H1 (cell line): ENCODE measurements around the gene DNAJB8. TPM values are rescaled to one million over a fixed set of nuclear protein-coding genes. Genes with fewer than 3 reads are reported as not detected.

Experiments used
- CTCF ChIA-PET: fragments of 300-600 bp; sonication (Branson Sonifier 250); formaldehyde crosslinking; loops from one replicate; lab custom pipeline; 2021; ENCODE audit not compliant: partially characterized antibody; lab: Charles Lee
- POLR2A ChIA-PET: fragments of 300-600 bp; sonication (Branson Sonifier 250); formaldehyde crosslinking; loops from one replicate; lab custom pipeline; 2021; ENCODE audit warnings: inconsistent platforms; ENCODE audit not compliant: partially characterized antibody; lab: Charles Lee
- DNase-seq, 2 experiments: peaks; one replicate each; pipeline versions ENCODE4 v3.0.0 to v3.0.0-alpha.2; 2010 to 2022; ENCODE audit warnings: low spot score in 2 of 2, low read depth in 1 of 2, mixed read lengths in 1 of 2
- FAIRE-seq: peaks from 2 replicates; lab custom pipeline; 2011; peaks lifted over from hg19 to GRCh38; lab: Jason Lieb, UNC
- H2AFZ ChIP-seq: 2 replicates; pipeline ENCODE4 v1.8.1; 2012; ENCODE audit warnings: low read length, inconsistent platforms
- H2AK5ac ChIP-seq: 2 replicates; pipeline ENCODE4 v1.6.1; 2013; ENCODE audit warnings: low read depth, low read length
- H2BK120ac ChIP-seq: replicated peaks from 2 replicates; pipeline ENCODE3; 2013; ENCODE audit warnings: low read depth, low read length, inconsistent platforms
- H2BK12ac ChIP-seq: 2 replicates; pipeline ENCODE4 v1.6.1; 2013; ENCODE audit warnings: low read depth, low read length
- H2BK15ac ChIP-seq: 2 replicates; pipeline ENCODE4 v1.6.1; 2013; ENCODE audit warnings: low read length
- H2BK20ac ChIP-seq: 2 replicates; pipeline ENCODE4 v1.6.1; 2013; ENCODE audit warnings: low read length
- H2BK5ac ChIP-seq: 2 replicates; pipeline ENCODE4 v1.6.1; 2013; ENCODE audit warnings: low read depth, low read length
- H3K14ac ChIP-seq: 2 replicates; pipeline ENCODE4 v1.6.1; 2013; ENCODE audit warnings: inconsistent platforms; ENCODE audit not compliant: insufficient read length
- H3K18ac ChIP-seq: 2 replicates; pipeline ENCODE4 v1.6.1; 2013; ENCODE audit warnings: low read length; ENCODE audit errors: extremely low read depth
- H3K23ac ChIP-seq: 2 replicates; pipeline ENCODE4 v1.6.1; 2013; ENCODE audit warnings: inconsistent platforms; ENCODE audit not compliant: insufficient read length
- H3K23me2 ChIP-seq: 2 replicates; pipeline ENCODE4 v1.6.1; 2013; ENCODE audit warnings: low read depth, low read length
- H3K27ac ChIP-seq: 2 replicates; pipeline ENCODE4 v1.6.1; 2011; ENCODE audit warnings: low read depth, low read length, inconsistent platforms
- H3K27me3 ChIP-seq, 4 experiments: replicated peaks in 1 of 4; 1 replicate in 1 of 4; 2 replicates in 3 of 4; pipeline versions ENCODE4 v1.6.1 to v1.8.1; 2011 to 2013; ENCODE audit warnings: low read length in 3 of 4, mild to moderate bottlenecking in 3 of 4, inconsistent platforms in 2 of 4, mixed read lengths in 2 of 4, moderate library complexity in 1 of 4; ENCODE audit not compliant: control insufficient read depth in 3 of 4, insufficient read depth in 3 of 4; ENCODE audit errors: extremely low read depth in 1 of 4
- H3K36me3 ChIP-seq, 4 experiments: 2 replicates each; pipeline versions ENCODE4 v1.6.1 to v1.8.1; 2011 to 2013; ENCODE audit warnings: mild to moderate bottlenecking in 4 of 4, low read length in 3 of 4, moderate library complexity in 2 of 4, control low read depth in 1 of 4, inconsistent platforms in 1 of 4; ENCODE audit not compliant: insufficient read depth in 4 of 4, control insufficient read depth in 2 of 4
- H3K4ac ChIP-seq: replicated peaks from 2 replicates; pipeline ENCODE3; 2013; ENCODE audit warnings: low read length, low read depth, mixed read lengths, inconsistent platforms; ENCODE audit not compliant: insufficient read length
- H3K4me1 ChIP-seq, 4 experiments: replicated peaks in 1 of 4; 1 replicate in 1 of 4; 2 replicates in 3 of 4; pipeline versions ENCODE4 v1.6.1 to v1.8.1; 2011 to 2013; ENCODE audit warnings: low read length in 3 of 4, inconsistent platforms in 2 of 4, mixed read lengths in 1 of 4; ENCODE audit not compliant: insufficient read depth in 4 of 4, control insufficient read depth in 3 of 4
- H3K4me2 ChIP-seq, 2 experiments: 2 replicates each; pipeline versions ENCODE4 v1.6.1 to v1.8.1; 2011 to 2013; ENCODE audit warnings: low read depth in 2 of 2, low read length in 2 of 2, control low read depth in 1 of 2, inconsistent platforms in 1 of 2, mild to moderate bottlenecking in 1 of 2; ENCODE audit not compliant: insufficient read depth in 1 of 2
- H3K4me3 ChIP-seq, 4 experiments: fragments of 200-600, 300-600 bp in 1 of 4; sonication (generic), shearing (Covaris generic), sonication (Bioruptor Twin) in 1 of 4; 2 replicates each; pipeline versions ENCODE4 v1.5.1 to v1.8.1; 2011 to 2016; ENCODE audit warnings: low read length in 4 of 4, low read depth in 3 of 4, control low read depth in 2 of 4, inconsistent platforms in 2 of 4, mild to moderate bottlenecking in 2 of 4, mixed read lengths in 1 of 4, moderate library complexity in 1 of 4; ENCODE audit not compliant: insufficient read depth in 2 of 4; ENCODE audit errors: extremely low read depth in 1 of 4
- H3K56ac ChIP-seq: replicated peaks from 2 replicates; pipeline ENCODE3; 2013; ENCODE audit warnings: low read depth, mild to moderate bottlenecking, mixed read lengths, low read length, inconsistent platforms; ENCODE audit not compliant: insufficient read length
- H3K79me1 ChIP-seq: 2 replicates; pipeline ENCODE4 v1.6.1; 2013; ENCODE audit warnings: low read depth, low read length, control low read depth
- H3K79me2 ChIP-seq, 2 experiments: 2 replicates each; pipeline versions ENCODE4 v1.6.1 to v1.8.1; 2012 to 2013; ENCODE audit warnings: low read length in 2 of 2, mild to moderate bottlenecking in 2 of 2, inconsistent platforms in 1 of 2; ENCODE audit not compliant: insufficient read depth in 2 of 2, control insufficient read depth in 1 of 2
- H3K9ac ChIP-seq, 4 experiments: replicated peaks in 1 of 4; 1 replicate in 1 of 4; 2 replicates in 3 of 4; pipeline versions ENCODE4 v1.6.1 to v1.8.1; 2011 to 2013; ENCODE audit warnings: low read depth in 3 of 4, low read length in 3 of 4, control low read depth in 2 of 4, mild to moderate bottlenecking in 2 of 4, moderate library complexity in 2 of 4, inconsistent platforms in 1 of 4; ENCODE audit errors: extremely low read depth in 1 of 4
- H3K9me3 ChIP-seq, 2 experiments: 2 replicates each; pipeline versions ENCODE4 v1.6.1 to v1.8.1; 2012 to 2013; ENCODE audit warnings: mild to moderate bottlenecking in 2 of 2, moderate library complexity in 2 of 2, control low read depth in 1 of 2, inconsistent platforms in 1 of 2, low read depth in 1 of 2, low read length in 1 of 2, mixed read lengths in 1 of 2; ENCODE audit not compliant: insufficient read depth in 2 of 2
- H4K20me1 ChIP-seq, 2 experiments: replicated peaks in 1 of 2; 2 replicates each; pipeline versions ENCODE3 to v1.8.1; 2011 to 2013; ENCODE audit warnings: inconsistent platforms in 2 of 2, low read length in 2 of 2, mild to moderate bottlenecking in 1 of 2; ENCODE audit not compliant: insufficient read depth in 2 of 2, control insufficient read depth in 1 of 2
- H4K5ac ChIP-seq: 2 replicates; pipeline ENCODE4 v1.6.1; 2013; ENCODE audit warnings: low read length, low read depth, mixed read lengths, inconsistent platforms; ENCODE audit not compliant: insufficient read length
- H4K8ac ChIP-seq: 2 replicates; pipeline ENCODE4 v1.8.0; 2013; ENCODE audit warnings: mild to moderate bottlenecking, moderate library complexity, low read length, inconsistent platforms; ENCODE audit not compliant: insufficient read depth; ENCODE audit errors: extremely low read depth
- H4K91ac ChIP-seq: replicated peaks from 2 replicates; pipeline ENCODE3; 2013; ENCODE audit warnings: low read length, mixed read lengths, inconsistent platforms; ENCODE audit not compliant: insufficient read length
- FOSL1 ChIP-seq: IDR thresholded peaks from 2 replicates; pipeline ENCODE4 v1.6.1; 2011; ENCODE audit warnings: mild to moderate bottlenecking, low read depth, low read length, moderate library complexity; ENCODE audit not compliant: insufficient read depth
- TEAD4 ChIP-seq: IDR thresholded peaks from 2 replicates; pipeline ENCODE4 v1.6.1; 2012; ENCODE audit warnings: low read depth, low read length, inconsistent platforms, mixed read lengths
- WGBS, 2 experiments: shearing (Covaris generic) in 1 of 2; methylation state at CpG; one replicate each; pipeline versions ENCODE4 v1.1.6 to v1.1.7; 2013 to 2015; ENCODE audit warnings: low lambda C conversion rate in 2 of 2, mixed read lengths in 2 of 2, inconsistent platforms in 1 of 2, low coverage in 1 of 2, missing lambda C conversion rate in 1 of 2; ENCODE audit not compliant: insufficient replicate concordance in 2 of 2, insufficient coverage in 1 of 2, insufficient read length in 1 of 2; ENCODE audit errors: extremely low coverage in 1 of 2, missing lambda C conversion rate in 1 of 2; 5-methylcytosine and 5-hydroxymethylcytosine counted together
- polyA plus RNA-seq, 7 experiments: library from polyadenylated mRNA; depleted of rRNA in 3 of 7; stranded (reverse) in 5 of 7; unstranded in 2 of 7; fragments of >200 nt in 5 of 7; fragments of 200-250 nt in 2 of 7; gene quantifications; 1 replicate in 5 of 7; 2 replicates in 1 of 7; 4 replicates in 1 of 7; pipeline versions ENCODE4 v1.2.1 to v1.2.3, GENCODE V29; 2011 to 2013; ENCODE audit warnings: missing spikeins in 2 of 7, mixed read lengths in 2 of 7
- total RNA-seq: library from RNA; stranded (reverse); fragmentation: NEBNext Ultra II Directional; extraction: Animal tissue kit (Norgen Biotek cat#: 25700); gene quantifications from 2 replicates; pipeline ENCODE4 v1.2.1, GENCODE V29; 2021
- TF ChIP-seq, protein P1 (sequence below): IDR thresholded peaks from 2 replicates; pipeline ENCODE4 v1.6.1; 2012; ENCODE audit warnings: low read length, inconsistent platforms

Gene DNAJB8
- total and polyA plus RNA-seq, 2 of the 8 experiments (the other 6 are each of a cell fraction or from before 2014, with no cell fraction given) = not detected

DNA sequence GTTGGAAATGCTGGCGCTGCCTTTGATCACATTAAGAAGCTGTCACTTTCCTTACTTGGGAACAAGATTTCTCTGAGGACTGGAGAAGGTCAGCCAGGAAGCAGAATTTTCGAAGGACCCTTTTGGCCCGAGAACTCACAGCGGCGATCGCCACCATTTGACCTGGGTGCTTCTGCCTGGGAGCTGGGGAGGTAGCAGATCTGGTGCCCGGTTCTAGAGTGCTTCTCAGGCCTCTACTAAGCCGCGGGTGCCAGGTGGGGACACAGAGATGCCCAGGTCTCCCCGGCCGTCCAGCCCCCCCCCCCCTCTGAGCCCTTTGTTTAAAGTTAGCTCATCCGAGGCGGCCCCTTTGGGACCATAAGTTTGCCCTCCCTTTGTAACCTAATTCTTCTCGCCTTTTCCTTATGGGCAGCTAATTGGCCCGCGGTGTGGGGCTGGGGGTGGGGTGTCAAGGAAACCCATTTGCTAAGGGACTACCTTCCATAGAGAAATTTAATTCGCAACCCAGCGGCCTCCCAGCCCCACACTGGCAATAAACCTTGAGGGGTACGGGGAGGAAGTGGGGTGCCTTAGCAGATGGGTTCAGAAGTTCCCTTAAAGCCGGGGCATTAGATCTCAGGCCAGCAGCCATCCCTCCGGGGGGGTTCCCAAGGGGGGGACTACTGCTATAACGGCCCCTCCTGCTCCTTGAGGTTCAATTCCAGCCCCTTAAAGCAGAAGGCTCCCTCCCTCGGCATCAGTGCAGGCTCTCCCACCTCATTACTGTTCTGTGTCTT lies 24.4 kb upstream of the DNAJB8 start:
- Histone ChIP-seq H3K79me2 (no peaks in the 10 kb centered on the region), H4K91ac (no peak overlapping the region), H4K8ac (no peak overlapping the region), H2BK120ac (no peak overlapping the region), H2AFZ (no peak overlapping the region), H3K4me1 (peaks cover 0 to 71% (median 46%) of the 10 kb centered on the region in 4 experiments; a peak in 6 of 7 replicates), H3K23me2 (peaks cover 24% of the 10 kb centered on the region; the same call in 1 of the 2 replicates), H3K4ac (no peak overlapping the region), H3K23ac (no peak overlapping the region), H3K79me1 (no peaks in the 10 kb centered on the region), H2BK5ac (no peak overlapping the region), H3K9me3 (no peaks in the 10 kb centered on the region), H3K9ac (no peak overlapping the region), H3K36me3 (peaks cover 0 to 13% (median 0%) of the 10 kb centered on the region in 4 experiments; a peak in 1 of 8 replicates), H3K14ac (no peak overlapping the region), H2BK12ac (no peak overlapping the region), H2BK15ac (no peak overlapping the region), H3K18ac (no peak overlapping the region), H2AK5ac (no peak overlapping the region), H3K4me3 (peak overlapping the region in 1 of 4 experiments; percentile 63; a peak in 2 of 8 replicates), H4K20me1 (peaks cover 5 to 25% of the 10 kb centered on the region in 2 experiments), H3K4me2 (peak overlapping the region; percentile 63 to 95; a peak in 3 of 4 replicates), H3K27ac (no peak overlapping the region), H3K27me3 (peaks cover 98 to 100% (median 99%) of the 10 kb centered on the region in 4 experiments), H4K5ac (no peak overlapping the region), H3K56ac (no peak overlapping the region), H2BK20ac (no peak overlapping the region)
- FAIRE-seq (no peak), DNase-seq (peak in 1 of 2 experiments; percentile 65)
- TF ChIP-seq, protein P1, sequence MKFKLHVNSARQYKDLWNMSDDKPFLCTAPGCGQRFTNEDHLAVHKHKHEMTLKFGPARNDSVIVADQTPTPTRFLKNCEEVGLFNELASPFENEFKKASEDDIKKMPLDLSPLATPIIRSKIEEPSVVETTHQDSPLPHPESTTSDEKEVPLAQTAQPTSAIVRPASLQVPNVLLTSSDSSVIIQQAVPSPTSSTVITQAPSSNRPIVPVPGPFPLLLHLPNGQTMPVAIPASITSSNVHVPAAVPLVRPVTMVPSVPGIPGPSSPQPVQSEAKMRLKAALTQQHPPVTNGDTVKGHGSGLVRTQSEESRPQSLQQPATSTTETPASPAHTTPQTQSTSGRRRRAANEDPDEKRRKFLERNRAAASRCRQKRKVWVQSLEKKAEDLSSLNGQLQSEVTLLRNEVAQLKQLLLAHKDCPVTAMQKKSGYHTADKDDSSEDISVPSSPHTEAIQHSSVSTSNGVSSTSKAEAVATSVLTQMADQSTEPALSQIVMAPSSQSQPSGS = no peak
- no peak for TF ChIP-seq TEAD4
- no peak for TF ChIP-seq FOSL1
- CTCF ChIA-PET = interaction anchor here (0.6 to 3.7 kb wide), 10 partner anchors 10 to 265 kb away, joined by 3 to 38 read pairs (median 4); no protein-coding TSS in a partner anchor
- POLR2A ChIA-PET = interaction anchor here (0.7 to 1.8 kb wide), 2 partner anchors 8 to 10 kb away, joined by 3 to 13 read pairs; no protein-coding TSS in a partner anchor
- WGBS, 2 experiments = 4% methylated on average over 19 of the region's 23 CpGs; no CpG with 5 or more reads in 1 of the 2 experiments
